Stimulated activated CD4-positive, alpha-beta T cell treated with anti-CD3 and anti-CD28 coated beads, Interleukin-1b, Interleukin-23, amount 100 ng/mL, for 24 hours (primary cell): ENCODE results near the gene TPRA1.
"Not testable (repeated sequence)": the region's sequence is repeated elsewhere in the genome, so short reads cannot be mapped to it uniquely, and the experiment has no call there.

Experiments
- DNase-seq, 4 experiments: peaks; one replicate each; pipeline ENCODE4 v3.0.0-alpha.2; 2020; ENCODE audit warnings: low read depth in 4 of 4, low spot score in 1 of 4

Gene TPRA1

DNA sequence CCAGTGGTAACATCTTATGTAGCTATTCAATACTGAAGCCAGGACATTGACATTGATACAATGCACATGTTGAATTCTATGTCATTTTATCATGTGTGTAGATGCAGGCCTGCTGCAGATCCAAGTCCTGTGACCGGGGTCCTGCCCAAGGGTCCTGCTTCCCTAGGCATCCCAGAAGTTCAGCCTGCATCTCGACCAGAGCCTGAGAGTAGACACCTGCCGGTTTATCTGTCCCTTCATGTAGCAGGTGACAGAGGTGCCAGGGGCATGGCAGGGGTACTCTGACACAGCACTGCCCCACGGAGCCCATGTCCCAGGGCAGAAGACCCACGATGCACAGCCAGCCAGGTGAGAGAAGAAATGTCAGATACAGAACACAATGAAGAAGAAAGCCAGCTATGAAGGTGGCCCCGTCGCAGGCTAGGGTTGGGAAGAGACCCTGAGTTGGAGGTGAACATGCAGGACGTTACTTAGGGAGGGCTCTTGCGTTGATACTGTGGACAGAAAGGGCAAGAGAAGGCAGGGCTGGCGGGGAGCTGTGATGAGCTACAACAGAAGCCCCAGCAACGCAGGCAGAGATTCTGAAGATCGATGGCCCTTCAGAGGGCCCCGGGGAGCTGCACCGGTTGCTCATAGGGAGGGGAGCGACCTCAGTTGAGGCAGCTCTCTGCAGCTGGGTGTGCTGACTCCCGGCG lies 51.0 kb downstream of the TPRA1 start:
- no peak for DNase-seq

DNA sequence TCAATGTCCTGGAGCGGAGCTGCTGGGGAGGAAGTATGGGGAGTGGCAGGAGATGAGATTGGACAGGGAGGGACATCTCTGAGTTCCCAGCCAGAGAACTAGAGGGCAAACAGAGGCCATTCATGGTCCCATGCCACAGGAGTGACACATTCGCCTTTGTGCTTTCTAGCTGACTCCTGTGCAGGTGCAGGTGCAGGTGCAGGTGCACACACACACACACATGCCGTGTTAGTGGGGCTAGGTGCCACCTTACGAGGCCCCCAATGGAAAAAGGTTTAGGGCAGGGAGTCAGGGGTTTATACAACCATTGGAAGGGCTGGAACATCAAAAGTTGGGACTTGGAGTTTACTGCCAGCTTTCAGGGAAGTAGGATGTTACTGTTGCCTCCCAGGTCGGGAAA lies 52.0 kb downstream of the TPRA1 start:
- DNase-seq = no peak

DNA sequence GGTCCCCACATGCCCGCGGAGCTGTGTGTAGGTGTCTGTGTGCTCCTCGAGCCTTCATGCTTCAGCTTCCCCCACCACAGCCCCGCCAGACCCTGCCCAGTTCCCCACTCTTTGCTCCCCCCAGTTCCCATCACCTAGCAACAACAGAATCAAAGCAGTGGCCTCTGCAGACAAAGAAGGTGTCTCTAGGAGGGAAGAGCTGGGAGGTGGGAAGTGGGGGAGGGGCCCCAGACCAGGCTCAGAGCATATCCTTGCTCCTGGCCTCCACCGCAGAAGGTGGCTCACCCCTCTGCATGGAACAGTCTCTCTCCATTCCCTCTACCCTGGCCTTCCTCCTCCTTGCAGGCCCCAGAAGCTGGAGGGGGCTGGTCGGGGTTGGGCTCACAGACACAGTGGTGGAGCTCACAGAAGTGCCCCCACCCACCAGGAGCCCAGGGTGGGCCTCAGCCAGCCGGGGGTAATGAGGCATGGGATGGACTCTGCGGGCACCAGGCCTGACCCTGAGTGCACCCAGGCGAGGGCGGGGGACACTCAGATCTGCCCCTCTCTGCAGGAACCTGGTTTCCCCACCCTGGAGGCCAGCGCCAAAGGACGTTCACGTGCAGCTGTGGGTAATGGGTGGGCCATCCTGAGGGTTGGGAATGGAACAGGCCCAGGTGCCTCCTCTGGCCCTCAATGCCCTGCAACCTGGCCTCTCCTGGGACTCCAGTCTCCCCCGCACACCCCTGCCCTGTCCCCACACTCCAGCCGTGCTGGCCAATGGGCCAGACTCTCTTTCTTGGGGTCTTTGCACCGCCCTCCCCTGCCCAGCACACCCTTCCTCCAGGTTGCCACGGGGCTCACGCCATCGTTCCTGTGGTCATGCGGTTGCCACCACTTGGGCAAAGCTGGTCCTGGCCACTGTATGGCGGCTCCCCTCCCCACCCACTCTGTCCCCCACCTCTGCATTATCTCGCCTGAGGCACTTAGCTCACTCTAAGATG lies 53.4 kb downstream of the TPRA1 start:
- no peak for DNase-seq

DNA sequence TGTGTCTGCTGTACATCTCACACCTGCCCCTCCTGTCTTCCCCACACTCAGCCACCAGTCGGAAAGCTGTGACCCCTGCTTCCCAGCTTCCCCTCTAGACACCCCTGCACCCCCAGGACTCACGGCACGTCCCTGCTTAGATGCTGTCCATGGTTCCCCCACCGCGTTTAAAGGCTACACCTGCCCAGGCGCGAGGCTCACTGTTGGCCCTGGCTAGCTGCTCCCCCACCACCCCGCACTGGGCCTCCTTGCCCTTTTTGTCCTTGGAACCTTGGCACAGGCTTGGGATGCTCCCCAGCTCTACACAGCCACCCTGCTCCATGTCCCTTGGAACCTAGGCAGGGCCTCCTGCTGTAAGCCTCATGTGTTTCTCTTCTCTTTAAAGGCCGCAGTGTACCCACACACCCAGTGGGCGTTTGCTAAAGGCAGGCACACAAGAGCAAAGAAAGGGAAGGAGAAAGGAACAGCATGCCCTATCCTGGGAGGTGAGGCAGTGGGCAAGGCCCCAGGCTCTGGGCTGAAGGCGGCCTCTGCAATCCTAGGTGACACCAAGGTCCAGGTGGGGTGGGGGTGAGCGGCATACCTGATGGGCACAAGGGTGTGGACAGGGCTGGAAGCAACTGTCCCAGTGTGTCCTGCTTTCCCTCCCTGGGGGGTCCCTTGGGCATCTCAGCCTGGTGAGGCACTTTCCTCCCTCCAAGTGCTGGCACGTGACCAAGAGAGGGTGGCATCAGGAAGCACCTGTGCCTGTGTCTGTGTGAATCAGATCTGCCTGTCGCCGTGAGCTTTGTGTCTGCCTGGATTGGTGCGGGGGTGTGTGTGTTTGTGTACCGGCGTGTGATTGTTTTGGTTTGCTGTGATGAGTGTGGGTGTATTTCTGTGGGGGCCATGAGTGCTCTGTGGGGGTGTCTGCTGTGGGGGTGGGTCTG lies 54.4 kb downstream of the TPRA1 start:
- no peak for DNase-seq

DNA sequence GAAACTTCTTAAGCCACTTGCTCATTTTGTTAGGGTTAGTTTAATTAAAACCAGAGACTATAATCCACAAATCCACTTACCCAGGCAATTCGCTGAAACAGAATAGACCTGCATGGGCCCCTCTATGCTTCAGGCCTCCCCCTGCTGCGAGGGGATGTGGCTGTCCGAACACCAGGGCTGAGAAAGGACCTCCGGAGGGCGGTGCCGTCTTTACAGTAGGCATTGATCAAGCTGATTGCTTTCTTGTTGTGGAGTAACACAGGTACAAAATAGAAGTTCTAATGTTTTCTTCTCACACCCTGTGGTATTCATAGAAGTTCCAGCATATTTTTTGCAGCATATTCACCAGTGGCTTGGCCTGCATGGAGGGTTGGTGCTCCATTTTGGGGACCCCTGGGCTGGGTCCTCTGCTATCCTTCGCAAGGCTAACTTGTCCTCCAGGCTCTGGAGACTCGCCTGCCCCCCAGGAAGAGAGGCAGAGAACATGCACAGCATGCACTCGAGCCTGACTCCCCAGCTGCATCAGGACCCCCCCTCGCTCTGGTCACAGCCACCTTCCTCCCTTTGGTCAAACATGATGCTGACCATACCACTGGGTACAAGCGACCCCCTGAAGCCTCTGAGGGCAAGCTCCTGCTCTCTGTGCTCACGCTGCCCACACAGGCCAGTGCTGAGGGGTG lies 55.3 kb downstream of the TPRA1 start:
- DNase-seq = no peak

DNA sequence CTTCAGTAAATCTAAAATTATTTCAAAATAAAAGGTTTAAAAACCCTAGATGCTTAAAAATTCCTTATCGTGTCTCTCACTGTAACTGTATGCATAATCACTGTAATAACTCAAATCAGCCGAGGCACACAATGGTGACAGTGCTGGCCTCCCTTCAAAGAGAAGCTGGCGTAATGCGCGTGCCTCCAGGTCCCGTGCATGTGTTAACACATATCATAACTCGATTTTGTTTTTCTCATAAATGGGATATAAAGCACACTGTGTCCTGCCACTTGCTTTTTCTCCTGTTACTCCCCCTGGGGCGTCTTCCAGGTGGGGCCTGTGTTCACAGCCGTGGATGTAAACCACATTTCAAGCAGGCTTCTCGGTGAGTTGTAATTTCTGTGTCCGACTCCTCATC lies 56.0 kb downstream of the TPRA1 start:
- DNase-seq = no peak

DNA sequence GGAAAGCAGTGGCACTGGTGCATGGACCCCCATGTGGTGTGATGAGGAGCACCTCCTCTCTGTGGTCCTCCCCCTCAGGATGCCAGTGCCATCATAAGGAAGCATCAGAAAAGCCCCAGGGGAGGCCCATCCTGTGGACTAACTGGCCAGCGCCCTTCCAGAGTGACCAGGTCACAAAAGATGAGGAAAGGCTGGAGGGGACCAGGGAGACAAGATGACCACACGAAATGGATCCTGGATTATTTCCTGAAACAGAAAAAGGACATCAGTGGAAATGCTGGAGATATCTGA lies 56.4 kb downstream of the TPRA1 start:
- no peak for DNase-seq

DNA sequence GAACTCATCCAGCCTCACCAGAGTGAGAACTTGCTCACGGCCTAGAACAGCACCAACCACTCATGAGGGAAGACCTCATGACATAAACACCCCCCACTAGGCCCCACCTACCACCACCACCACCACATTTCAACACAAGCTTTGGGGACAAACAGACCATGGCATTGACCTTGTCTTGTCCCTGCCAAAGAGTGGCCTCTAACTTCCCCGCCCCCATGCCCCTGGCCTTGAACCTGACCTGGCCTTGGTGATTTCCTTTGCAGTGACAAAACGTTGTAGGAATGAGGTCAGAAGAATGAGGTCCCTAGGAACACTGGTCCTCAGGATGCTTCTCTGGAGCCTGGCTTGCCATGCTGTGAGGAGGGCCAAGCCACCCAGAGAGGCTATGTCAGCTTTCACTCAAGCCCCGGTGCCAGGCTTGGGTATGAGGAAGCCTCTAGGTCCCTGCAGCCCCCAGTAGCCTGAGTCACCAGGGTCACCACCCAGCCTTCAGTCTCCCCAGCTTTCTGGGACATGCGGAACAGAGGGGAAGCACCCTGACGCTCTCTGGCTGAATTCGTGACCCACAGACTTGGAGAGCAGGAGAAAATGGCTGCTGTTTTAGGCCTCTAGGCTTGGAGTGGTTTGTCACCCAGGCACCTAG lies 57.9 kb downstream of the TPRA1 start:
- no peak for DNase-seq

DNA sequence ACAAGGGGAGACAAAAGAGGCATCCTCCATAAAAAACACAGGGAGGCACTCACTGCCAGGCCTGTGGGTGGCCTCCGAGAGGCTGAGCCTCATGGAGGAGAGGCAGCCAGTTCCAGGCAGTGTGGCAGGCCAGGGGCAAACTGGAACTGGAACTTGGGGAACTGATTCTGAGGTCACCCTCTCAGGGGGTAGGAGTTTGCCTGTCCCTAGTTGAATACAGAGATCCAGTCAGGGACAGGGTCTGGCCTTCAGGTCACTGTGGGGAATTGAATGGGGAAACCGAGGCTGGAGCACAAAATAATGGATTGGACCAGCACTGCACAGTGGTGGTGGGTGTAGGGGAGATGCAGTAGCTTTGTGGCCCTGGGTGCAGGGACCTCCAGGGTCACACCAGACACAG lies 58.7 kb downstream of the TPRA1 start:
- no peak for DNase-seq

DNA sequence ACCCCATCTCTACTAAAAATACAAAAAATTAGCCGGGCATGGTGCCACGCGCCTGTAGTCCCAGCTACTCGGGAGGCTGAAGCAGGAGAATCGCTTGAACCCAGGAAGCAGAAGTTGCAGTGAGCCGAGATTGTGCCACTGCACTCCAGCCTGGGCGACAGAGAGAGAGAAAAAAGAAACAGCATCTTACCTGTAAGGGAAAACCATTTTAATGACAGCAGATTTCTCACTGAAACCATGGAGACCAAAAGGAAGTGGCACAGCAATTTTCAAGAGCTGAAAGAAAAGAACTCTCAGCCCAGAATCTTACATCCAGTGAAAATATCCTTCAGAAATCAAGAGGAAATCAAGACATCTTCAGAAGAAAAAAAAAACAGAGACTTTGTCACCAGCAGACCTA lies 59.7 kb downstream of the TPRA1 start:
- not testable (repeated sequence) for DNase-seq

DNA sequence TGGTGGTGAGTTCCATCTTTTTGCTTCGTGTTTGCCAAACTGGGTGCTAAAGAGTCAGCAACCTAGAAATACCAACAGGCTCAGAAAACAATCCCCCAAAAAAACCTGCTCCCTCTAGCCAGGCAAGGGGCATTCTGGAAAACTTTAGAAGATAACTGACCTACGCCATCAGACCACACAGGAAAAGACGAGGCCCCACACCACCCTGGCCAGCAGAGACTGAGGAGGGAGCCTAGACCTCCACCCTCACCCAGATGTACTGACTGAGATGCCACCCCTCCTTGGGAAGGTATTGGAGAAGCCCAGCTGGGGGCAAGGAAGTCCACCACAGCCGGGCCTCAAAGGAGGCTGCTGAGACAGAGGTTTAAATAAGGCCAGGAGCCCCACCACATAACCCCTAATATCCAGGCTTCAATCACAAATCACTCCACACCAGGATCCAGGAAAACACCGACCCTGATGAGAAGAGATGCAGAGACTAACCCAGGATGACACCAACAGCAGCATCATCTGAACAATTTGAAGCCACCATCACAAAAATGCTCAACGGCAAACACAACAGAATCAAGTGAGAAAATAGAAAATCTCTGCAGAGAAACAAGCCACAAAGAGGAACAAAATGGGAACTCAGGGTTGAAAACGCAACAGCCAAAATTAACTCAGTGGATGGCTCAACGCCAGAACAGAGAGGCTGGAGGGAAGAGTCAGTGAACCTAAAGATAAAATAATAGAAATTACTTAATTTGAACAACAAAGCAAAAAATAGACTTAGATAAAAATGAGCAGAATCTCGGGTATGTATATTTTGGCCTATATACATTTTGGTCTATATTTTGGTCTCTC lies 61.0 kb downstream of the TPRA1 start:
- DNase-seq = no peak

DNA sequence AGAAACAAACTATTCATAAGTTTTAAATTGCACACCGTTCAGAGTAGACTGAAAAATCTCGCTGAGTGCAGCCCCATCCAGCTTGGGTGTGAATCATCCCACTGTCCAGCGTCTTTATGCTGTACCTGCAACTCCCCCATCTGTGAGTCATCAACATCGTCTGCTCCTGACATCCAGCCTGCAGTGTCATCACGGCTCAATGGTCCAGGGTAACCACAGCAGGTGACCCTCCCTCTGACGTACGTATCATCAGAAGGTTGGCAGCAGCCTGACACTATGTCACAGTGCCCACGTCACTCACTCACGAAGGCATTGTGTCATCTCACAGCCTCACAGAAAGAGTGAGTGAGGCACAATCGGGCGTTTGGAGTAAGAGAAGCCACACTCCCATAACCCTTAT lies 65.2 kb downstream of the TPRA1 start:
- no peak for DNase-seq

DNA sequence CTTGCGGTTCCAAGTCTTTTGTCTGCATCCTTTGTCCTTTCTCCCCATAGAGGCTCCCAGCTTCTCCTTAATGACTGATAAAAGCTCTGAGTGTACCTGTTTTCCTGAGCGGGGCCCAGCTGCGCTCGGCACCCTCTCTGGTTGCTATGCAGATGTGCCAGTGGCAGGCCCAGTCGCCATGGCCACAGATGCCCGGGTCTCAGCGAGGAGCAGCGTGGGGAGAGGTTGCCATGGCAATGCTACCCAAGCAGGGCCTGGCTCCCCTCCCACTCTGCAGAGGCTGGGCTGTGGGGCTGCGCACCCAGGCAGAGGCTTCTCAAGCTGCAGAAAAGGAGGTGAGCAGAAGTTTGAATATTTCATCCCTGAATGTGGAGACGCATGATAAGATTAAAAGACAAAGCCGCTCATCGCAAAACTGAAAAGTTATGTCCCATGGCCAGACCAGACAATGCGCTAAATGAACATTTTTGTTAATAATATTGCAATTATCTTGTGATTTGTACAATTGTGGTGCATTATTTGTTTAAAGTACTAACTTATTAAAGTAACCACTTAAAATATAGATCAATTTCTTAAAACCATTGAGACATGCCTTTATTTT lies 66.1 kb downstream of the TPRA1 start:
- no peak for DNase-seq
